Measurements from ENCODE around the gene ZNF439. TPM values are rescaled to one million over a fixed set of nuclear protein-coding genes. Genes with fewer than 3 reads are reported as not detected.
A peak's percentile ranks its signal among the peaks of the same experiment; 100 is the strongest.

Gene ZNF439
- total and polyA plus RNA-seq, 2 of the 13 experiments (the other 11 are each of a cell fraction or from before 2014, with no cell fraction given) = 2.9 to 4.9 TPM

- peak; percentile 10; the same call in 1 of the 2 replicates for TF ChIP-seq ZNF362 (CRISPR knock-in tag; IDR thresholded peaks at IDR 0.05; ENCODE audit: borderline replicate concordance)
- no peak for TF ChIP-seq ZNF335 (CRISPR knock-in tag; IDR thresholded peaks at IDR 0.05)
- peak; percentile 67; the same call in 1 of the 2 replicates for TF ChIP-seq ZNF337 (CRISPR knock-in tag; IDR thresholded peaks at IDR 0.05; ENCODE audit: borderline replicate concordance, low read depth)
- no peak for TF ChIP-seq ZFP36L2 (CRISPR knock-in tag; IDR thresholded peaks at IDR 0.05)
- no peak; the same call in 1 of the 2 replicates for TF ChIP-seq FOXK1 (CRISPR knock-in tag; IDR thresholded peaks at IDR 0.05; ENCODE audit: borderline replicate concordance, low read depth)
- TF ChIP-seq TBL1XR1 (IDR thresholded peaks at IDR 0.05; ENCODE audit: borderline replicate concordance, low read length, partially characterized antibody) = no peak
- TF ChIP-seq RBFOX2 (IDR thresholded peaks at IDR 0.05; ENCODE audit: low read depth, low read length) = peak; percentile 50; the same call in 1 of the 2 replicates
- no peak for TF ChIP-seq SMARCE1 (IDR thresholded peaks at IDR 0.05; ENCODE audit: borderline replicate concordance)
- no peak; the same call in 1 of the 2 replicates for TF ChIP-seq ZNF138 (CRISPR knock-in tag; IDR thresholded peaks at IDR 0.05; ENCODE audit: low read depth)
- no peak for TF ChIP-seq RXRB (CRISPR knock-in tag; IDR thresholded peaks at IDR 0.05; ENCODE audit: borderline replicate concordance)
- no peak for TF ChIP-seq AFF4 (CRISPR knock-in tag; IDR thresholded peaks at IDR 0.05)
- TF ChIP-seq SRSF4 (IDR thresholded peaks at IDR 0.05; ENCODE audit: low read depth, low read length, poor library complexity, severe bottlenecking) = no peak
- TF ChIP-seq ZNF205 (CRISPR knock-in tag; IDR thresholded peaks at IDR 0.05) = no peak; the same call in 1 of the 2 replicates
- no peak; the same call in 1 of the 2 replicates for TF ChIP-seq MAZ (IDR thresholded peaks at IDR 0.05; ENCODE audit: borderline replicate concordance, low read depth, low read length)
- TF ChIP-seq MAZ (CRISPR knock-in tag; IDR thresholded peaks at IDR 0.05; ENCODE audit: low read depth) = 0 out of 2 replicates have a peak, but pooled peaks have one; percentile 30
- TF ChIP-seq ZNF276 (CRISPR knock-in tag; IDR thresholded peaks at IDR 0.05; ENCODE audit: low read depth) = no peak
- 0 out of 2 replicates have a peak, but pooled peaks have one; percentile 56 for TF ChIP-seq PAX8 (CRISPR knock-in tag; IDR thresholded peaks at IDR 0.05; ENCODE audit: borderline replicate concordance)
- TF ChIP-seq CHCHD3 (CRISPR knock-in tag; IDR thresholded peaks at IDR 0.05) = 0 out of 2 replicates have a peak, but pooled peaks have one; percentile 87
- peak; percentile 77; the same call in 1 of the 2 replicates for TF ChIP-seq BCL3 (CRISPR knock-in tag; IDR thresholded peaks at IDR 0.05)
- no peak for TF ChIP-seq ZNF234 (CRISPR knock-in tag; conservative IDR thresholded peaks at IDR 0.05)
These were observed at the start of gene ZNF439 (continued) for GRCh38 chr19:11848594-11849469.
